Endodermal cell (in vitro differentiated cells): ENCODE measurements around the gene NFE2L2. TPM values are rescaled to one million over a fixed set of nuclear protein-coding genes. Genes with fewer than 3 reads are reported as not detected.

Experiments
- DNase-seq: peaks from one replicate; pipeline ENCODE4 v3.0.0-alpha.2; 2017
- H3K27ac ChIP-seq: 2 replicates; pipeline ENCODE4 v1.5.1; 2013; ENCODE audit warnings: mild to moderate bottlenecking, low read depth, low read length, moderate library complexity
- H3K27me3 ChIP-seq: 2 replicates; pipeline ENCODE4 v1.6.1; 2013; ENCODE audit warnings: mild to moderate bottlenecking, low read length, moderate library complexity; ENCODE audit not compliant: insufficient read depth, control insufficient read depth, poor library complexity, severe bottlenecking
- H3K36me3 ChIP-seq: 2 replicates; pipeline ENCODE4 v1.7.0; 2013; ENCODE audit warnings: mild to moderate bottlenecking, low read length, moderate library complexity; ENCODE audit not compliant: control insufficient read depth, insufficient read depth
- H3K4me1 ChIP-seq: one replicate; pipeline ENCODE4 v1.7.0; 2013; ENCODE audit warnings: low read length; ENCODE audit not compliant: control insufficient read depth, insufficient read depth
- H3K4me3 ChIP-seq: 2 replicates; pipeline ENCODE4 v1.5.1; 2013; ENCODE audit warnings: mild to moderate bottlenecking, low read length, moderate library complexity
- H3K9ac ChIP-seq: 2 replicates; pipeline ENCODE4 v1.6.1; 2013; ENCODE audit warnings: mild to moderate bottlenecking, low read length, moderate library complexity; ENCODE audit not compliant: poor library complexity, severe bottlenecking; ENCODE audit errors: extremely low read depth
- H3K9me3 ChIP-seq: 2 replicates; pipeline ENCODE4 v1.6.1; 2013; ENCODE audit warnings: mild to moderate bottlenecking, low read length, moderate library complexity; ENCODE audit not compliant: control insufficient read depth
- H3K27ac Mint-ChIP-seq: 2 replicates; pipeline ENCODE4 v1.8.0; 2020; ENCODE audit warnings: mixed read lengths
- H3K27me3 Mint-ChIP-seq: 2 replicates; pipeline ENCODE4 v1.8.0; 2021; ENCODE audit warnings: mild to moderate bottlenecking, mixed read lengths; ENCODE audit not compliant: insufficient read depth
- H3K36me3 Mint-ChIP-seq: 2 replicates; pipeline ENCODE4 v1.8.0; 2020; ENCODE audit warnings: low read depth, mixed read lengths
- H3K4me1 Mint-ChIP-seq: 2 replicates; pipeline ENCODE4 v1.8.0; 2020; ENCODE audit warnings: mixed read lengths
- H3K4me3 Mint-ChIP-seq: 2 replicates; pipeline ENCODE4 v1.8.0; 2020; ENCODE audit warnings: mild to moderate bottlenecking, moderate library complexity, mixed read lengths
- H3K9me3 Mint-ChIP-seq: 2 replicates; pipeline ENCODE4 v1.8.0; 2020; ENCODE audit warnings: mild to moderate bottlenecking, mixed read lengths
- WGBS, 2 experiments: methylation state at CpG; one replicate each; pipeline versions ENCODE4 v1.1.5 to v1.1.7; 2013; ENCODE audit warnings: missing lambda C conversion rate in 2 of 2, mixed read lengths in 1 of 2; ENCODE audit not compliant: insufficient coverage in 1 of 2, insufficient read length in 1 of 2; 5-methylcytosine and 5-hydroxymethylcytosine counted together
- total RNA-seq, 2 donors: library from RNA; stranded (reverse); fragmentation: NEBNext Ultra II Directional in 1 of 2; extraction: Animal tissue kit (Norgen Biotek cat#: 25700) in 1 of 2; gene quantifications; 2 replicates in 1 of 2; 3 replicates in 1 of 2; pipeline ENCODE4 v1.2.1, GENCODE V29; 2021
- TF ChIP-seq, protein P1 (sequence below): fragments of 200-600 bp; sonication (generic); conservative IDR thresholded peaks from 2 replicates; pipeline ENCODE4 v1.5.0; 2021; ENCODE audit warnings: antibody characterized with exemption, mild to moderate bottlenecking

The NFE2L2 gene
- total RNA-seq, 2 donors from 2014 or later = 59.0 to 59.1 TPM

GRCh38 chr2:177295484-177295883 is 31.0 kb upstream of the NFE2L2 start:
- H3K9me3 Mint-ChIP-seq = no peaks in the 10 kb centered on the region
- H3K27me3 Mint-ChIP-seq = peaks cover 13% of the 10 kb centered on the region
- H3K36me3 Mint-ChIP-seq = peaks cover 4% of the 10 kb centered on the region
- WGBS, 2 experiments = 89 to 94% methylated on average over 2 to 3 of the region's 3 CpGs
- no peak overlapping the region for H3K9ac ChIP-seq
- H3K4me1 Mint-ChIP-seq = peaks cover 16% of the 10 kb centered on the region
- no peak overlapping the region for H3K4me3 Mint-ChIP-seq
- H3K4me3 ChIP-seq = no peak overlapping the region
- H3K36me3 ChIP-seq = no peaks in the 10 kb centered on the region
- H3K27ac Mint-ChIP-seq = peak overlapping the region; percentile 16
- no peak overlapping the region for H3K27ac ChIP-seq
- no peak for DNase-seq
- H3K9me3 ChIP-seq = no peaks in the 10 kb centered on the region
- TF ChIP-seq, protein P1, sequence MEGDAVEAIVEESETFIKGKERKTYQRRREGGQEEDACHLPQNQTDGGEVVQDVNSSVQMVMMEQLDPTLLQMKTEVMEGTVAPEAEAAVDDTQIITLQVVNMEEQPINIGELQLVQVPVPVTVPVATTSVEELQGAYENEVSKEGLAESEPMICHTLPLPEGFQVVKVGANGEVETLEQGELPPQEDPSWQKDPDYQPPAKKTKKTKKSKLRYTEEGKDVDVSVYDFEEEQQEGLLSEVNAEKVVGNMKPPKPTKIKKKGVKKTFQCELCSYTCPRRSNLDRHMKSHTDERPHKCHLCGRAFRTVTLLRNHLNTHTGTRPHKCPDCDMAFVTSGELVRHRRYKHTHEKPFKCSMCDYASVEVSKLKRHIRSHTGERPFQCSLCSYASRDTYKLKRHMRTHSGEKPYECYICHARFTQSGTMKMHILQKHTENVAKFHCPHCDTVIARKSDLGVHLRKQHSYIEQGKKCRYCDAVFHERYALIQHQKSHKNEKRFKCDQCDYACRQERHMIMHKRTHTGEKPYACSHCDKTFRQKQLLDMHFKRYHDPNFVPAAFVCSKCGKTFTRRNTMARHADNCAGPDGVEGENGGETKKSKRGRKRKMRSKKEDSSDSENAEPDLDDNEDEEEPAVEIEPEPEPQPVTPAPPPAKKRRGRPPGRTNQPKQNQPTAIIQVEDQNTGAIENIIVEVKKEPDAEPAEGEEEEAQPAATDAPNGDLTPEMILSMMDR = no peak
- peaks cover 4% of the 10 kb centered on the region for H3K4me1 ChIP-seq
- H3K27me3 ChIP-seq = peaks cover 22% of the 10 kb centered on the region

- no peak overlapping the region for H3K27ac ChIP-seq
- WGBS, 2 experiments = 93 to 95% methylated on average over 3 to 4 of the region's 4 CpGs
- no peak for DNase-seq
- peaks cover 14% of the 10 kb centered on the region for H3K4me1 ChIP-seq
- Mint-ChIP-seq H3K27me3 (peaks cover 24% of the 10 kb centered on the region), H3K4me1 (peaks cover 26% of the 10 kb centered on the region), H3K36me3 (peaks cover 4% of the 10 kb centered on the region), H3K4me3 (no peak overlapping the region), H3K27ac (no peak overlapping the region), H3K9me3 (no peaks in the 10 kb centered on the region)
- TF ChIP-seq, protein P1 = no peak
- H3K36me3 ChIP-seq = no peaks in the 10 kb centered on the region
- H3K9me3 ChIP-seq = no peaks in the 10 kb centered on the region
- no peak overlapping the region for H3K4me3 ChIP-seq
- peaks cover 39% of the 10 kb centered on the region for H3K27me3 ChIP-seq
- no peak overlapping the region for H3K9ac ChIP-seq
These were observed 27.2 kb upstream of the NFE2L2 start for GRCh38 chr2:177291701-177292100.

- Histone ChIP-seq H3K9me3 (no peaks in the 10 kb centered on the region), H3K36me3 (no peaks in the 10 kb centered on the region), H3K27me3 (peaks cover 39% of the 10 kb centered on the region), H3K4me3 (no peak overlapping the region), H3K4me1 (peaks cover 27% of the 10 kb centered on the region), H3K27ac (no peak overlapping the region), H3K9ac (no peak overlapping the region)
- H3K9me3 Mint-ChIP-seq = no peaks in the 10 kb centered on the region
- H3K27me3 Mint-ChIP-seq = peaks cover 19% of the 10 kb centered on the region
- H3K27ac Mint-ChIP-seq = no peak overlapping the region
- TF ChIP-seq, protein P1 = no peak
- no peak overlapping the region for H3K4me3 Mint-ChIP-seq
- peaks cover 34% of the 10 kb centered on the region for H3K4me1 Mint-ChIP-seq
- no peak for DNase-seq
- no peaks in the 10 kb centered on the region for H3K36me3 Mint-ChIP-seq
- WGBS, 2 experiments = 74 to 79% methylated on average over 6 to 9 of the region's 9 CpGs
These were observed 25.5 kb upstream of the NFE2L2 start for GRCh38 chr2:177289824-177290628.
